ENCODE data around the gene MARCHF10. TPM values are rescaled to one million over a fixed set of nuclear protein-coding genes. Genes with fewer than 3 reads are reported as not detected.
A peak's percentile ranks its signal among the peaks of the same experiment; 100 is the strongest.

The MARCHF10 gene
- total RNA-seq, 1 experiment from 2014 or later, result not detected

- intact Hi-C loops (cut with micrococcal nuclease), result loop anchor here (2.0 kb wide), 1 partner anchor 67 kb away; no protein-coding TSS in a partner anchor
- POLR2A ChIA-PET (ENCODE audit: unreplicated experiment), result no interaction called here
These were observed 13.3 kb upstream of the MARCHF10 start for GRCh38 chr17:62821189-62822079.

GRCh38 chr17:62819511-62820221 lies 11.6 kb upstream of the MARCHF10 start:
- CTCF ChIA-PET, result interaction anchor here (0.6 kb wide), 1 partner anchor 164 kb away, joined by 7 read pairs; no protein-coding TSS in a partner anchor
- H2AFZ ChIP-seq (ENCODE audit: low read length), result peak overlapping the region; percentile 69
- peak overlapping the region; percentile 47 for H3K4me3 ChIP-seq (ENCODE audit: low read length)
- H3K9me3 ChIP-seq (ENCODE audit: low read length), result no peaks in the 10 kb centered on the region
- H3K36me3 ChIP-seq (ENCODE audit: low read depth, low read length), result no peaks in the 10 kb centered on the region
- H3K4me1 ChIP-seq (ENCODE audit: insufficient read depth, low read length), result peaks cover 40% of the 10 kb centered on the region
- H3F3A ChIP-seq (ENCODE audit: low read length, unreplicated experiment), result no peaks in the 10 kb centered on the region
- H3K9me2 ChIP-seq (replicated peaks; ENCODE audit: low read length), result no peaks in the 10 kb centered on the region
- peak; percentile 98 for DNase-seq
- TF ChIP-seq EZH2 (IDR thresholded peaks at IDR 0.05; ENCODE audit: low read length, unreplicated experiment) (no peak), CTCF (conservative IDR thresholded peaks at IDR 0.05; ENCODE audit: low read depth, low read length) (peak; percentile 32; the same call in 1 of the 2 replicates)
- H4K20me1 ChIP-seq (ENCODE audit: low read length), result no peaks in the 10 kb centered on the region
- peak overlapping the region; percentile 77 for H3K4me2 ChIP-seq (ENCODE audit: low read length)
- H3K27me3 ChIP-seq (ENCODE audit: low read length), result no peaks in the 10 kb centered on the region
- peak; percentile 95 for ATAC-seq
- intact Hi-C loops (cut with micrococcal nuclease), result loop anchor here (1.0 to 2.0 kb wide), 3 partner anchors 69 to 149 kb away; no protein-coding TSS in a partner anchor
- no TSS peak for BruUV-seq (replicated peaks)
- peak overlapping the region; percentile 56 for H3K27ac ChIP-seq (ENCODE audit: low read length)
- POLR2A ChIA-PET (ENCODE audit: unreplicated experiment), result no interaction called here
- no peaks in the 10 kb centered on the region for H3K79me2 ChIP-seq (ENCODE audit: low read length)
- 0 out of 2 replicates have a peak overlapping the region, but pooled peaks have one; percentile 8 for H3K9ac ChIP-seq (ENCODE audit: low read length)

More at GRCh38 chr17:62821189-62822079, 13.3 kb upstream of the MARCHF10 start:
- Histone ChIP-seq H3K36me3 (ENCODE audit: low read depth, low read length) (no peaks in the 10 kb centered on the region), H3K4me2 (ENCODE audit: low read length) (no peak overlapping the region), H3F3A (ENCODE audit: low read length, unreplicated experiment) (no peaks in the 10 kb centered on the region), H3K4me3 (ENCODE audit: low read length) (no peak overlapping the region), H3K9me3 (ENCODE audit: low read length) (no peaks in the 10 kb centered on the region), H3K27ac (ENCODE audit: low read length) (no peak overlapping the region), H3K9me2 (replicated peaks; ENCODE audit: low read length) (no peaks in the 10 kb centered on the region), H3K27me3 (ENCODE audit: low read length) (no peaks in the 10 kb centered on the region), H3K9ac (ENCODE audit: low read length) (no peak overlapping the region), H2AFZ (ENCODE audit: low read length) (no peak overlapping the region), H4K20me1 (ENCODE audit: low read length) (no peaks in the 10 kb centered on the region), H3K79me2 (ENCODE audit: low read length) (no peaks in the 10 kb centered on the region), H3K4me1 (ENCODE audit: insufficient read depth, low read length) (peaks cover 50% of the 10 kb centered on the region)
- no peak for TF ChIP-seq EZH2phosphoT487 (IDR thresholded peaks at IDR 0.05; ENCODE audit: borderline replicate concordance, low read length)
- no peak for ATAC-seq
- DNase-seq, result no peak
- no TSS peak for BruUV-seq (replicated peaks)
- CTCF ChIA-PET, result no interaction called here

GRCh38 chr17:62818526-62818925 lies 10.4 kb upstream of the MARCHF10 start:
- no peak for DNase-seq
- Histone ChIP-seq H3K27me3 (ENCODE audit: low read length) (no peaks in the 10 kb centered on the region), H3K79me2 (ENCODE audit: low read length) (no peaks in the 10 kb centered on the region), H3K36me3 (ENCODE audit: low read depth, low read length) (no peaks in the 10 kb centered on the region), H3K9me2 (replicated peaks; ENCODE audit: low read length) (no peaks in the 10 kb centered on the region), H3F3A (ENCODE audit: low read length, unreplicated experiment) (no peaks in the 10 kb centered on the region), H2AFZ (ENCODE audit: low read length) (no peak overlapping the region), H3K9me3 (ENCODE audit: low read length) (no peaks in the 10 kb centered on the region), H3K4me1 (ENCODE audit: insufficient read depth, low read length) (peaks cover 33% of the 10 kb centered on the region), H3K4me2 (ENCODE audit: low read length) (no peak overlapping the region), H3K9ac (ENCODE audit: low read length) (no peak overlapping the region), H4K20me1 (ENCODE audit: low read length) (no peaks in the 10 kb centered on the region), H3K27ac (ENCODE audit: low read length) (no peak overlapping the region), H3K4me3 (ENCODE audit: low read length) (no peak overlapping the region)
- ATAC-seq, result no peak
- ChIA-PET CTCF (no interaction called here), POLR2A (ENCODE audit: unreplicated experiment) (no interaction called here)
- BruUV-seq (replicated peaks), result no TSS peak
- TF ChIP-seq EZH2 (IDR thresholded peaks at IDR 0.05; ENCODE audit: low read length, unreplicated experiment) (no peak), CTCF (conservative IDR thresholded peaks at IDR 0.05; ENCODE audit: low read depth, low read length) (no peak), EZH2phosphoT487 (IDR thresholded peaks at IDR 0.05; ENCODE audit: borderline replicate concordance, low read length) (no peak)
- intact Hi-C loops (cut with micrococcal nuclease), result no loop called here

Measured in PC-3 (cell line).